ENCODE measurements around the gene GRIN2D.

The GRIN2D gene

DNA sequence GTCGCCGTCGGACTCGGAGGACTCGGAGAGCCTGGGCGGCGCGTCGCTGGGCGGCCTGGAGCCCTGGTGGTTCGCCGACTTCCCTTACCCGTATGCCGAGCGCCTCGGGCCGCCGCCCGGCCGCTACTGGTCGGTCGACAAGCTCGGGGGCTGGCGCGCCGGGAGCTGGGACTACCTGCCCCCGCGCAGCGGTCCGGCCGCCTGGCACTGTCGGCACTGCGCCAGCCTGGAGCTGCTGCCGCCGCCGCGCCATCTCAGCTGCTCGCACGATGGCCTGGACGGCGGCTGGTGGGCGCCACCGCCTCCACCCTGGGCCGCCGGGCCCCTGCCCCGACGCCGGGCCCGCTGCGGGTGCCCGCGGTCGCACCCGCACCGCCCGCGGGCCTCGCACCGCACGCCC lies 49.8 kb downstream of the GRIN2D start:
- no peak for DNase-seq
